Smooth muscle cell of trachea (primary cell): ENCODE measurements around the gene SLC2A4. TPM values are rescaled to one million over a fixed set of nuclear protein-coding genes. Genes with fewer than 3 reads are reported as not detected.

Source experiments
- total RNA-seq: library from RNA; depleted of rRNA; stranded (reverse); fragments of >200 nt; gene quantifications from 2 replicates; pipeline ENCODE4 v1.2.1, GENCODE V29; 2014

The SLC2A4 gene
- total RNA-seq, 1 donor from 2014 or later: 0.44 TPM

Other genes with a start within 250 kb of the SLC2A4 start
- gene SLC16A13, start 245.7 kb upstream of the SLC2A4 start, total RNA-seq: 0.44 and 2.0 TPM in 2 replicates
- gene SLC16A11, start 237.6 kb upstream of the SLC2A4 start, total RNA-seq: 0.66 TPM in 1 of 2 replicates, not detected in the other
- gene CLEC10A, start 201.5 kb upstream of the SLC2A4 start, total RNA-seq: not detected in 2 replicates
- gene ASGR2, start 166.9 kb upstream of the SLC2A4 start, total RNA-seq: not detected in 2 replicates
- gene ASGR1, start 102.3 kb upstream of the SLC2A4 start, total RNA-seq: 1.2 and 1.3 TPM in 2 replicates
- 17.6 and 27.3 TPM in 2 replicates for gene DLG4, start 61.9 kb upstream of the SLC2A4 start, total RNA-seq
- 236 and 357 TPM in 2 replicates for gene ACADVL, start 61.8 kb upstream of the SLC2A4 start, total RNA-seq
- 84.8 and 108 TPM in 2 replicates for gene DVL2, start 47.2 kb upstream of the SLC2A4 start, total RNA-seq
- 47.3 and 68.5 TPM in 2 replicates for gene PHF23, start 42.3 kb upstream of the SLC2A4 start, total RNA-seq
- gene GABARAP, start 39.3 kb upstream of the SLC2A4 start, total RNA-seq: 199 and 406 TPM in 2 replicates
- 35.2 and 41.6 TPM in 2 replicates for gene CTDNEP1, start 30.0 kb upstream of the SLC2A4 start, total RNA-seq
- gene ELP5, start 29.5 kb upstream of the SLC2A4 start, total RNA-seq: 24.6 and 25.6 TPM in 2 replicates
- 4.1 and 6.5 TPM in 2 replicates for gene CLDN7, start 19.2 kb upstream of the SLC2A4 start, total RNA-seq
- gene YBX2, start 12.9 kb downstream of the SLC2A4 start, total RNA-seq: 0.17 and 0.29 TPM in 2 replicates
- 469 and 682 TPM in 2 replicates for gene EIF5A, start 25.9 kb downstream of the SLC2A4 start, total RNA-seq
- 40.1 and 47.6 TPM in 2 replicates for gene GPS2, start 33.6 kb downstream of the SLC2A4 start, total RNA-seq
- 20.2 and 23.5 TPM in 2 replicates for gene NEURL4, start 47.6 kb downstream of the SLC2A4 start, total RNA-seq
- 0.58 and 0.99 TPM in 2 replicates for gene ACAP1, start 54.8 kb downstream of the SLC2A4 start, total RNA-seq
- 6.1 and 13.1 TPM in 2 replicates for gene KCTD11, start 70.4 kb downstream of the SLC2A4 start, total RNA-seq
- gene TMEM95, start 73.4 kb downstream of the SLC2A4 start, total RNA-seq: not detected in 2 replicates
- gene TNK1, start 99.4 kb downstream of the SLC2A4 start, total RNA-seq: 0.66 and 0.73 TPM in 2 replicates
- 38.7 and 48.1 TPM in 2 replicates for gene PLSCR3, start 112.8 kb downstream of the SLC2A4 start, total RNA-seq
- gene TMEM256, start 122.4 kb downstream of the SLC2A4 start, total RNA-seq: 95.8 and 132 TPM in 2 replicates
- gene NLGN2, start 126.1 kb downstream of the SLC2A4 start, total RNA-seq: 16.1 and 18.2 TPM in 2 replicates
- not detected in 2 replicates for gene SPEM1, start 138.6 kb downstream of the SLC2A4 start, total RNA-seq
- not detected in 2 replicates for gene SPEM2, start 143.9 kb downstream of the SLC2A4 start, total RNA-seq
- not detected in 2 replicates for gene SPEM3, start 147.1 kb downstream of the SLC2A4 start, total RNA-seq
- 1.3 and 1.9 TPM in 2 replicates for gene TMEM102, start 153.7 kb downstream of the SLC2A4 start, total RNA-seq
- 0.58 and 2.8 TPM in 2 replicates for gene FGF11, start 157.8 kb downstream of the SLC2A4 start, total RNA-seq
- 6.8 and 10.3 TPM in 2 replicates for gene CHRNB1, start 163.3 kb downstream of the SLC2A4 start, total RNA-seq
- gene ZBTB4, start 197.9 kb downstream of the SLC2A4 start, total RNA-seq: 27.8 and 44.8 TPM in 2 replicates
- gene SLC35G6, start 199.7 kb downstream of the SLC2A4 start, total RNA-seq: not detected in 2 replicates
- gene POLR2A, start 202.6 kb downstream of the SLC2A4 start, total RNA-seq: 104 and 111 TPM in 2 replicates